Posterior cingulate gyrus (tissue), 11 donors: ENCODE results near the gene NDUFS2.
"Not testable (repeated sequence)": the region's sequence is repeated elsewhere in the genome, so short reads cannot be mapped to it uniquely, and the experiment has no call there.

Source experiments
- DNase-seq, 10 donors: peaks; one replicate each; pipeline versions ENCODE4 v3.0.0 to v3.0.0-alpha.2; 2020 to 2021; ENCODE audit warnings: mixed read lengths in 3 of 10
- intact Hi-C: fragments of 100-400 bp; cut with DNase I; formaldehyde crosslinking; loops from one replicate; pipeline ENCODE4 v1.15.1; 2023

The NDUFS2 gene

DNA sequence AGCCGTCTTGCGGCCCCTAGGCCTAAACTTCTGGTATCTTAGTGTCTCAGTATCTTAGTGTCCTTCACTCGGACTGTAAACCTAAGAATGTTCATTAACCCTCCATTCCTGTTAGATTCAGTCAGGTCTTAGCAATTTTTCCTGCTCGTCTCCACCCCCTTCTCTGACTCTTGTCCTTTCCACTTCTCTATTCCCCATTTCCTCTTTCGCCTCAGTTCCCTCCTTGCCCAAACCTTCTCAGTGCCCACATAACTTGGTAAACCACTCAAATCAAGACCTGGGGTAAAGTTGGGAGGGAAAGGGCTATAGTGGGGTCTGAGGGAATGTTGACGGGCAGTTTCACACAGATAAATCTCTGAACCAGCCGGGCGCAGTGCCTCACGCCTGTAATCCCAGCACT is 12.2 kb downstream of the NDUFS2 start:
- DNase-seq = peak in 1 of 10 donors; percentile 27
- intact Hi-C loops = no loop called here

DNA sequence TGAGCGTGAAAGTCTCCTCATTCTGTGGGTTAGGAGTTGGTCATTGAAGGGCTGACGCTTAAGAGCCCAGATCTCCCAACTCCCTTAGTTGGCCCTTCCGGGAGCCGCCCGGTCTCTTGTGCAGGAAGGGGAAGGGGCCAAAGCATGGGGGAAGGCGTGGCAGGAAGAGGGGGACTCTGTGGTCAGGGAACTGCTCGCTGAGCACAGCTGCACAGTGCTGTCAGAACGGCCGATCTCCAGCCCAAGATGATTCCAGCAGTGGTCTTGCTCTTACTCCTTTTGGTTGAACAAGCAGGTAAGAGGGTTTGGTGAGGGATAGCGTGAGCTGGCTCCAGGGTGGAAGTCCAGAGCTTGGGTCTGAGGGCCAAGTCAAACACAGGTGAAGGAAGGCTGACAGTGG is 12.9 kb downstream of the NDUFS2 start, which contains the start of gene FCER1G:
TSS of gene FCER1G (plus strand) at position 220 of the 400 bp plus-strand sequence. CDS start at position 247, 27 bp downstream.
- intact Hi-C loops = no loop called here
- peak in 4 of 10 donors; percentile 20 to 87 (median 74) for DNase-seq

DNA sequence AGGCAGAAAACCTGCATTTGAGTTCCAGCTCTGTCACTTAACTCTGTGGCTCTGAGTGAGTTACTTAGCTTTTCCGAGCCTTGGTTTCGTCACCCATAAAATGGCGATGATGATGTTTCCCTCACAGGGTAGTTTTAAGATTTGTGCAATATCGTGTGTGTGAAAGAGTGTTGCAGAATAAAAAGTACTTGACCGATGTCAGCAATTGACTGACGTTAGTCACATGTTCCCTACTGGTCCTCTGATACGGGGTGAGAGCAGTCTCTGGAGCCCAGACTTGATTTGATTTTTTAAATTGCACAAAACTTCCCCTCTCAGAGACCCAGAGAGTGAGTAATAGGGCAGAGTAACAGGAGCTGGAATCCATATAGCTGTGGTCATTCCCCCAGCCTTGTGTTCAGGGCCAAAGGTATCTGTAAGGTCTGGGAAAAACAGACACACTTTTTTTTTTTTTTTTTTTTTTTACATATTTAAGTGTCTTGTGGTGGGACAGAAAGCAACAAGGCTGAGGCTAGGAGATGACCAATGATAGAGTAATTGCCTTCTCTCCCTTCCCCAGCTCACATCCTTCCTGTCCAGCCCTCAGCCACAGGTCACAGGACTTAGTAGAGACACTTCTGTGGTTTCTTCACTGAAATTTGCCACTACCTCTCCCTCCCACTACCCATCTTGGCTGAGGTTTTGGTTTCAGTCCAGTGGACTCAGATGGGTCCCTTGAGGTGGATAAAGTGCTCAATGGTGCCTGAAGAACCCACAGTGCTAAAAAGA is 15.0 kb downstream of the NDUFS2 start:
- intact Hi-C loops = no loop called here
- DNase-seq = no peak

DNA sequence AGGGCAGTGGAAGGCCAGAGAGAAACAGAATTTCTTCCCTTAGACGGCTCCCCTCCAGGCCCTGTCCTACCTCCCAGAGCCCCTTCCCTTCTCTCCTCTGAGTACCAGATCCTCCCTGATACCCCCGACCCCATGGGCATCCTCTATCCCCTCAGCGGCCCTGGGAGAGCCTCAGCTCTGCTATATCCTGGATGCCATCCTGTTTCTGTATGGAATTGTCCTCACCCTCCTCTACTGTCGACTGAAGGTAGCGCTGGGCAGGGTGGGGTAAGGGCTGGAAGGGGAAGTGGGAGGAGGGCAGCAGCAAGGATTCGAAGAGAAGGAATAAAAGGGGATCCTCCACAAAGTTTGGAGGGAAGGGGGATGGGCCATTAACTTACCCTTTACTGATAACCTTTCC is 15.7 kb downstream of the NDUFS2 start:
- DNase-seq = no peak
- intact Hi-C loops = no loop called here

DNA sequence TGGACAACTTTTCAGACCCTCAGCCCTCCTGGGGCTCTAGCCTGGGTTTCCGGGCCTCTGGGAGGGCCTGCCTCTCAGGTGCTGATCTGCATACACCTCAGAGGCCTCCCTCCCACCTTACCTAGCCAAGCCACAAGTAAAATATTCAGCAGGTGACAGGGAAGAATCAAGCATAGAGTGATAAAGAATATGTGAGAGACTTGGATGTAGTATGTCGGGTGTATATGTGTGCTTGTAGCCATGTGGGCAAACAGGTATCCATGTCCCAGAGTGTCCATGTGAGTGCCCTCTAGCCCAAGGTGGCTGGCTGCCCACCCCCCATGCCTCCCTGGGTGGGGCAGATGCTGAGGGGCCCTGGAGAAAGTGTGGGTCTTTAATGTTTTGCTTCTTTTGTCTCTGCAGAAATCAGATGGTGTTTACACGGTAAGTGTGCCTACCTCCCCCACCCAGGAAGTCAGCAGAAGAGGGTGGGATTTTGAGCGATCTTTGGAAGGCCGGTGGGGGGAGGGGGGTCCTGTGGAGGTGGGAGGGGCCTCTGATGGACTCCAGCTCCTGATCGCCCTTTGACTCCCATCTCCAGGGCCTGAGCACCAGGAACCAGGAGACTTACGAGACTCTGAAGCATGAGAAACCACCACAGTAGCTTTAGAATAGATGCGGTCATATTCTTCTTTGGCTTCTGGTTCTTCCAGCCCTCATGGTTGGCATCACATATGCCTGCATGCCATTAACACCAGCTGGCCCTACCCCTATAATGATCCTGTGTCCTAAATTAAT is 16.3 kb downstream of the NDUFS2 start:
- intact Hi-C loops = no loop called here
- no peak for DNase-seq

DNA sequence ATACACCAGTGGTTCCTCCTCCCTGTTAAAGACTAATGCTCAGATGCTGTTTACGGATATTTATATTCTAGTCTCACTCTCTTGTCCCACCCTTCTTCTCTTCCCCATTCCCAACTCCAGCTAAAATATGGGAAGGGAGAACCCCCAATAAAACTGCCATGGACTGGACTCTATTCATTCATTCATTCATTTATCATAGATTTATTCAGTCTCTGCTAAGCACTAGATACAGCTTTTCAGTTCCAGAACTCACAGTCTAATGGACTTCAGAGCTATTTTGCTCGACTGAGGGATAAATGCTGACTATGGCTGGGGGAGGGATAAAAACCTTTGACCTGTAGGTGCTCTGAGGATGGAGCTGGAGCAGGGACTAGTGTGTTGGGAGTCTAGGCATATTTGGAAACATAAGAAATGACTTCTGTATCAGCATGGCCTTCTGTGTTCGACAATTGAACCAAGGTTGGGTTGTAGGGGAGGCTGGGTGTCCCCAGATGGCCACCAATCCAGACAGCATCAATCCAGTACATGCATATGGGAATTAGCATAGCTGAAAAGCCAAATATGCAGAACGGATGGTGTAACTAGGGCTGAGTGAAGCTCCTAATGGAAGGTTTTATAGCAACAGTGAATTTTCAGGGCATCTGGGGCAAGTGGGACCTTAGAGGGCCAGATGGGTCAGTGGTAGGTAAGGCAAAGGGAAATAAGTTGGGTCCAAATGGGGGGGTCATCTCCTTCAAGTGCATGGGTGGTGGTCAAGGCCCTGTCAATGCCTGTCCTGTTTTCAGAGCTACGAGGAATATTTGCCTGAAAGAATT is 17.1 kb downstream of the NDUFS2 start:
- intact Hi-C loops = no loop called here
- no peak for DNase-seq

DNA sequence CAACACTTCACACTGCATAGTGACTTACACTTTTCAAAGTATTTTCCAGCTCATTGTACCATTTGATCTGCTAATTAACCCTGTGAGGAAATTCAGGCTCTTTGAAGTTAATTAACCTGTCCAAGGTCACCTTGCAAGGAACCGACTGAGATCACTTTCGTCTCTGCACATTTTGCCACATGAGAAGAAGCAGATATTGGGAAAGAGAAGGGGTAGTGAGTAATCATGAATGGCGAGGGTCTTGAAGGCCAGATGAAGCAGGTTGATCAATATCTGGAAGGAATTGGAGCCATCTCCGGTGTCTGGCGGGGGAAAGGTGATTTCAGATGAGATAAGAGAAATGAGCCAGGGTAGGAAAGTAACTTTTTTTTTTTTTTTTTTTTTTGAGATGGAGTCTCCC is 17.8 kb downstream of the NDUFS2 start:
- no peak for DNase-seq
- intact Hi-C loops = loop anchor here (10.0 kb wide), 1 partner anchor 45 kb away; the partner anchor contains the start of gene B4GALT3

DNA sequence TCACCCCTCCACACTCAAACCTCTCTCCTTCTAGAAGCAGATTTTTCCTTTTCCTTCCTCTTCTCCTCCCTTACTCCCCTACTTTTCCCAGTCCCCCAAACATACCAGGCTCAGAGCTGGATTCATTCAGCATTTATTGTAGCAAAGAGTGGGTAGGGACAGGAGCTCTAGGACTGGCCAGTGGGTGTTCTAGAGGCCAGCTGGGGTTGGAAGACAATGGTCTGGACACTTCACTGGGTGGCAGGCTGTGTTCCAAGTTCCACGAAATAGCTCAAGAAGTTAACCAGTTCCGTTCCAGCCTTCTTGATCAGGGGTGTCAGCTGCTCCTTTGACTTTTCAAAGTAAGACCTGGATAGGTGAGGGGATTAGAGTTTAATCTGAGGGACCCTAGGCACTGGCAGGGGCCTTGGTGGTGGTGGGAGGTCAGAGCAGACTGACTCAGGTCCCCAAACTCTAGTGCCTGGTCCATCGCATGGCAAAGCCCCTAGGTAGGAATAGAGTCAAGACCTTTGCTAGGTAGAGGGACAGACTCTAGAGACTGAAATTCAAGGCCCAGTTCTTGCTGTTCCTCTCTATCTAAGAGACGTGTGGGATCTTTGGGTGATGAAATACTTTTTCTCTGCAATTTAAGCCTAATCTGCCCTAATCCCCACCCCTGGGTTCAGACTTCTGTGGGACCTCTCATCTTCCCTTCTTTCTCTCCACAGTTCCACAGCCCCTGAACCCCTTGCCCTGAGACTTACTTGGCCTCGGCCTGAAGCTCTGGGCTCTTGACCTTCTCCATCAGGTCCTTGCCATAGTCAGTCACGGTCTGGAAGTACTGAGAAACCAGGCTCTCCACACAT is 20.2 kb downstream of the NDUFS2 start:
- DNase-seq = no peak
- intact Hi-C loops = loop anchor here (10.0 kb wide), 1 partner anchor 48 kb away; the partner anchor contains the start of gene B4GALT3

DNA sequence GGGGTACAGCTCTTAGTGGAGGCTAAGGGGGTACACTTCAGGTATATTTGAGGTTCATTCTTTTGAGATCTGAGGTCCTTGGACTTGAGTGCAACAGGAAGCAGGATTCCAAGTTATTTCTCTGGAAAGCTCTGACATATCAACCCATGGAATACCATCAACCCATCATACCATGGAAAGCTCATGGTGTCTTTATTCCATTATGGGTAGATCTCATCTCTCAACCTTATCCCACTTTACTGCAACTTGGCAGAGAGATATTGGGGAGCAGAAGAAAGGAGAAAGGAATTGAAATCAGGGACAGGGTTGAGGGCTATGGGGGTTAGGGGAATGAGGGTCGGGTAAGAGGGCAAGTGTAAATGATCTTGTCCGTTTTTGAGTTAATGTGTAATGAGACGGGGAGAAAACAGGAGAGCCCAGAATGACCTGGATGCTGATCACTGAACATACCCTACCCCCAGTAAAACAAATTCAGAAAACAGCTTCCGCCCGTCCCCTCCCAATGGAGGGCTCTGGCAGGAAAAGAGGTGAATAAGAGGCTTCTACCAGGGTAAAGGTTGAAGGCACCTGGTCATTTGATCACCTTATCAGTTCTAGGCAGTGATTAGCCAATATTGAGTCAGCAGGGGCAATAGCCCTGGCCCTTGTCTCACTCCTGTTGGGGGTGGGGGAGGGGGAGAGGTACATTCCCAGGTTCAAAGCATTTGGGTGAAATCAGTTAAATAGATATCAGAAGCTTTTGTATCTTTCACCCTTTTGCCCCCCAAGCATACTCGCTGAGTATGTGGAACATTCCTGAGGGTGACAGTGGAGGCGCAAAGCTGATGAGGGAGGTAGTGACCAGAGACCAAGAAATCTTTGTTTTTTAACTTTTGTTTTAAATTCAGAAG is 21.9 kb downstream of the NDUFS2 start:
- intact Hi-C loops = loop anchor here (10.0 kb wide), 1 partner anchor 49 kb away; the partner anchor contains the start of gene B4GALT3
- DNase-seq = no peak

DNA sequence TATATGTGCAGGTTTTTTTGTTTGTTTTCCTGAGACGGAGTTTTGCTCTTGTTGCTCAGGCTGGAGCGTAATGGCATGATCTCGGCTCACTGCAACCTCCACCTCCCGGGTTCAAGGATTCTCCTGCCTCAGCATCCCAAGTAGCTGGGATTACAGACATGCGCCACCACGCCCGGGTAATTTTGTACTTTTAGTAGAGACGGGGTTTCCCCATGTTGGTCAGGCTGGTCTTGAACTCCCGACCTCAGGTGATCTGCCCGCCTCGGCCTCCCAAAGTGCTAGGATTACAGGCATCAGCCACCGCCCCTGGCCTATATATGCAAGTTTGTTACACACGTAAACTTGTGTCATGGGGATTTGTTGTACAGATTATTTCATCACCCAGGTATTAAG is 22.5 kb downstream of the NDUFS2 start:
- DNase-seq = not testable (repeated sequence)
- intact Hi-C loops = loop anchor here (5.0 to 10.0 kb wide), 3 partner anchors 32 to 83 kb away; partner anchors contain the start of genes B4GALT3 and MPZ

DNA sequence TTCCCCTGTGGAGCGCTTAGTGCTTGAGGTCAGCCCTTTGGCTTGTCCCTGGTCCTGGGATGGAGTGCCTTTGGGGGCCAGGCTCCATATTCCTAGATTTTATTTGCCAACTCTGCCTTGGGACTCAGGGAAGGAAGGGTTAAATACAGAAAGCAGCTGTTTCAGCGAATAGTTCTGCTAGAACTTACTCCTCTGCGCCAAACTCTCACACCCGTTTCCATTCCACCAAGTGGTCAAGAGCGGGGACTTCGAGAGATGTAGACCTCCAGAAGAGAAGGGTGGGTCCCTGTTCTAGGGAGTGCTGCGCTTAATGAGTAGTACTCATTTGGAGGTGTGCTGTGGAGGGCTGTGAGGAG is 23.0 kb downstream of the NDUFS2 start:
- intact Hi-C loops = loop anchor here (5.0 to 10.0 kb wide), 3 partner anchors 33 to 82 kb away; partner anchors contain the start of genes B4GALT3 and MPZ
- no peak for DNase-seq

DNA sequence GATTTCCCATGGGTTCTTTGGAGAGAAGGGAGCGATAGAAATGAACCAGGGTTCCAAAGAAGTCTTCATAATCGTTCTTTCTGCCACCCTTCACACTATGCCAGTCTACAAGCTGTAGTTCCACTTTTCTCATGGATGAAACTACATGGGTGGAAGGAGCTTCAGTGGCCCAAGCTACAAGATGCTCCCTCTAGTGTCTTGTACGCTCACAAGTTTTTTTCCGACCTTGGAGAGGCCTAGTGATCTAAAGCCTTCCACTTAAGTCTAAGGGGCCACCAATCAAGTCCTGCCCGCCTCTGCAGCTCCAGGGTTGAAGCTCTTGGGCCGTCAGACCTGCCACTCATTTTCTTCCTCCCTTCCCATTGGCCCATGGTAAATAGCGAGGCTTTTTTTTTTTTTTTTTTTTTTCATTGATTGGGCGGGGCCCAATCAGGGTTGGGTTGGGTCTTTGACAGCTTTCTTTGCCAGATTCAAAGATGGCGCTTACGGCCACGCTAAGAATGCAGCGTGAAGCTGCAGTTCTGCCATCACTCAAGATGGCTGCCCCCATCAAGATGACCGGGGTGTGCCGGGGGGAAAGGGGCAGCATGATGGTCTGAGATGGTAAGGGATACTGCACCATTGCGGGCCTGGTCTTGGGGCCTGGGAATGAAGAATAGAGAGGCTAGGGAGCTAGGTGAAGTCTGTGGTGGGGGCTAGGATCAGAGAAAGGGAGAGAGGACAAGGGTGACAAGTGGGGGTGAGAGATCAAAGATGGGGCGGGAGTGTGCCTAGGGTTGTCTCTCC is 23.6 kb downstream of the NDUFS2 start, which contains the start of gene TOMM40L:
TSS of gene TOMM40L (plus strand) at position 527 of the 786 bp plus-strand sequence. CDS start 430 bp downstream, outside the sequence.
- intact Hi-C loops = loop anchor here (2.0 to 10.0 kb wide), 5 partner anchors 33 to 157 kb away; partner anchors contain the start of genes B4GALT3 and MPZ

DNA sequence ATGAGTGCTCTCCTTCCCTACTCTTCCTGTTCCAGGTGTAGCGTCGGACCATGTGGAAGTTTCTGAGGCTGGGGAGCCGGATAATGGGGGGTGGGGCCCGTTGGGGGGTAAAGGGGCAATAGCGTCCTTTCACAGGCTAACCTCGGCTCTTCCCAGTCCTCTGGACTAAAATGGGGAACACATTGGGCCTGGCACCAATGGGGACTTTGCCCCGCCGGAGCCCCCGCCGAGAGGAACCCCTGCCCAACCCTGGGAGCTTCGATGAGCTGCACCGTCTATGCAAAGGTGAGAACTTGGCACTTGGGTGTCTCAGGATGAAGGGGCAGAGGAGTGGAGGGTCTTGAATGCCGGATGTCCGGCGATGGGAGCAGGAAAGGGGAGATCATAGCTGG is 24.1 kb downstream of the NDUFS2 start:
- intact Hi-C loops = loop anchor here (2.0 to 10.0 kb wide), 5 partner anchors 34 to 156 kb away; partner anchors contain the start of genes B4GALT3 and MPZ
- DNase-seq = no peak

More for the DNA sequence above, 23.6 kb downstream of the NDUFS2 start, which contains the start of gene TOMM40L:
- peak; percentile 76 to 98 (median 88) for DNase-seq

DNA sequence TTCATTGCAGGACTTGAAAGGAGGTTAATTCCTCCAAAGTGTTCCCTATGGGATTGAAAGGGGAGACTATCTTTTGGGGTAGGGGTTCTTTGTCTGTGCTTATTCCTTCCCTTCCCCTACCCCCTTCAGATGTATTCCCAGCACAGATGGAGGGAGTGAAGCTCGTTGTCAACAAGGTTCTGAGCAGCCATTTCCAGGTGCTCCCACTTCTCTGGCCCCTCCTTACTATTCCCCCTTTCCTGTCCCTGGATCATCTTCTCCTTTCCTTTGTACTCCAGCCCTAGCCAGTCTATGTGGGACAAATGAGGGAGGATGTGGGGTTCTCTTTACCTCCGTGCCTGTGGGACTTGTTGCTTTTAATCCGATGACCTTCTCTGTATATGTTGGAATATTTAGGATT is 24.6 kb downstream of the NDUFS2 start:
- intact Hi-C loops = loop anchor here (1.0 to 10.0 kb wide), 6 partner anchors 34 to 156 kb away; partner anchors contain the start of genes B4GALT3, CFAP126 and MPZ
- no peak for DNase-seq

DNA sequence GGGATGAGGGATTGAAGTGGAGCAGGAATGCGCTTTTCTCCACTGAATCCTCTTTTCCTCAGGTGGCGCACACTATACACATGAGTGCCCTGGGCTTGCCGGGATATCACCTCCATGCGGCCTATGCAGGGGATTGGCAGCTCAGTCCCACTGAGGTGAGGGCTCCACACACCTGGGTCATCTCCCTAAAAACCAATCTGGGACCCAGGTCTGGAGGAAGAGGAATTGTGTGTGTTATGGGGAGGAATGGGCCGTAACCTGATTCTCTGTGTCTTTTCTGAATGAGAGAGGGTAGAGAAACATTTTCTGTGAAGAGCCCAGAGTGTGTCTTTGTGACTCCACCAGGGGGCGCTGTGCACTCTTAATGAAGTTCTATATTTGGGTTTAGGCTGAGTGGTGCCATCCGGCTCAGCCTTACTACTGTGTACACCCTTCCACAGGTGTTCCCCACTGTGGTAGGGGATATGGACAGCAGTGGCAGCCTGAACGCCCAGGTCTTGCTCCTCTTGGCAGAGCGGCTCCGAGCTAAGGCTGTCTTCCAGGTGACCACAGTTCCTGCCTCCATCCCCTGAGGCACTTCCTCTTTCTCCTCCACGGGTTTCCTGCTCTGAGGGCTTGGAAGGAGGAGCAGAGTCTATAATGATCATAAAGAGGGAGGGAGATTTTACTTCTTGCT is 25.2 kb downstream of the NDUFS2 start:
- intact Hi-C loops = loop anchor here (1.0 to 10.0 kb wide), 6 partner anchors 35 to 155 kb away; partner anchors contain the start of genes B4GALT3, CFAP126 and MPZ
- peak; percentile 65 to 97 (median 89) for DNase-seq

DNA sequence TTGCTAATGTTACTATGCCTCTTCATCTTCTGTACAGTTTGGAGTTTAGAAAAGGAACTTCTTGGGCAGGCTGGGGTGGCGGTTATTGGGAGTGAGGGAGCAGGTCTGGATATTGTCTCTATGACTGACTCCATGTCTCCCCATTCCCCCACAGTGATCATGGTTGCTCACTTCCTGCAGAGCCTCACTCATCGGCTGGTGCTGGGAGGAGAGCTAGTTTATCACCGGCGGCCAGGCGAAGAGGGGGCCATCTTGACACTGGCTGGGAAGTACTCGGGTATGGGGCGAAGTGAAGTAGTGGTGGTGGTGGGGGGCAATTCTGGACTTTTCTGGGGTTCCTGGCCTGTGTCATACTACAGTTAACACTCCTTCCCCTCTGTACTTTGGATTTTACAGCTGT is 25.9 kb downstream of the NDUFS2 start:
- intact Hi-C loops = loop anchor here (5.0 to 10.0 kb wide), 3 partner anchors 36 to 79 kb away; partner anchors contain the start of genes B4GALT3 and MPZ

More for the DNA sequence above, 25.9 kb downstream of the NDUFS2 start:
- no peak for DNase-seq
